Lower lobe of right lung (tissue), 2 donors: ENCODE results near the gene LIN28B. TPM values are rescaled to one million over a fixed set of nuclear protein-coding genes. Genes with fewer than 3 reads are reported as not detected.

Source experiments
- ATAC-seq, 2 donors: fragments of 200-7000 bp; cut with Tn5 transposase; one replicate each; pipeline ENCODE4 v1.9.1; 2020 to 2022; ENCODE audit warnings: mild to moderate bottlenecking in 2 of 2, moderate library complexity in 2 of 2
- DNase-seq: peaks from one replicate; pipeline ENCODE4 v3.0.0-alpha.2; 2020
- H3K27ac ChIP-seq: fragments of 200-600 bp; one replicate; pipeline ENCODE4 v1.8.0; 2022
- H3K27me3 ChIP-seq: fragments of 200-600 bp; one replicate; pipeline ENCODE4 v1.8.0; 2022; ENCODE audit warnings: low read depth
- H3K36me3 ChIP-seq: fragments of 200-600 bp; one replicate; pipeline ENCODE4 v1.8.0; 2022; ENCODE audit warnings: mild to moderate bottlenecking
- H3K4me1 ChIP-seq: fragments of 200-600 bp; one replicate; pipeline ENCODE4 v1.8.0; 2022
- H3K4me3 ChIP-seq: fragments of 200-600 bp; one replicate; pipeline ENCODE4 v1.8.0; 2022; ENCODE audit warnings: mild to moderate bottlenecking
- H3K9me3 ChIP-seq: fragments of 200-600 bp; one replicate; pipeline ENCODE4 v1.8.0; 2022
- CTCF ChIP-seq: fragments of 200-600 bp; IDR thresholded peaks from one replicate; pipeline ENCODE4 v1.8.0; 2022; ENCODE audit warnings: antibody characterized with exemption, mild to moderate bottlenecking
- intact Hi-C: fragments of 100-400 bp; cut with DNase I; formaldehyde crosslinking; loops from one replicate; pipeline ENCODE4 v1.11.0; 2022
- total RNA-seq: library from RNA; stranded (reverse); fragmentation: NEBNext Ultra II Directional; extraction: Animal tissue kit (Norgen Biotek cat#: 25700); gene quantifications from one replicate; pipeline ENCODE4 v1.2.1, GENCODE V29; 2021
- donor health status: DM: no; HTN: yes; CAD: no; lungs with severe emphysema.

LIN28B gene
- total RNA-seq, 1 donor from 2014 or later, result not detected

DNA sequence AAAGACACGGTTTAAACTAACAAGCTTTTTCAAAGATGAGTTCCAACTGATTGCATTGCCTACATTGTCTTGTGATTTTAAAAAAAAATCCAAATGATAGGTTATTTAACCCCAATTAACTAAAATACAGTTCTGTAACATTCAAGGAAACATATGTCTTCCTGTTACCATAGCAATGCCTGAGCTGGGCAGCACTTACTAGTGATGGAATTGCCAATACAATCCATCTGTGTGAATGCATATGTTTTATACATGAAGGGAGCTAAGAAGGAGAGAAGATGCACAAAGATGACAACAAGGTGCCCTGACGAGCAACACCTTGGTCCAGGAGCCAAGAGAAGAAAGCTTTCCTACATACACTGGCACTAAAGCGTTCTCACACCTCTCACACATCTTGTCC is 154.2 kb downstream of the LIN28B start:
- H3K4me1 ChIP-seq, result no peaks in the 10 kb centered on the region

DNA sequence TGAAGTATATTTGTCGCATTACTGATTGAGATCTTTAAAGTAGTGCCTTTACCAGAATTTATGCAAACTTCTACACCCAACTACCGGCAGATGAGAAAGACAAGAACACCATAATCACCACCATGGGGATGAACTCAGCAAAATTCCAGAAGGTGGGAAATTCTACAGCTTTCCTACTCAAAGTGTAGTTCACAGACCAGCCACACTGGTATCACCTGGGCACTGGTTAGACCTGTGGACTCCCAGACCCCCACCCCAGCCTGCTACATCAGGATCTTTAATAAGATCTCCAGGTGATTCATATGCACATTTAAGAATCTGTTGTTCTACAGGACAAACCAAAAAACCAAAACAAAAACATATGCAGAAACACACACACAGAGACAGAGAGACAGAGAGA is 155.0 kb downstream of the LIN28B start:
- Histone ChIP-seq H3K4me3 (no peak overlapping the region), H3K9me3 (no peaks in the 10 kb centered on the region), H3K27ac (no peak overlapping the region), H3K4me1 (no peaks in the 10 kb centered on the region), H3K27me3 (no peaks in the 10 kb centered on the region), H3K36me3 (no peaks in the 10 kb centered on the region)
- no peak for DNase-seq
- intact Hi-C loops, result no loop called here
- ATAC-seq, result no peak
- no peak for TF ChIP-seq CTCF

More for the DNA sequence above, 154.2 kb downstream of the LIN28B start:
- TF ChIP-seq CTCF, result no peak
- intact Hi-C loops, result no loop called here
- no peak overlapping the region for H3K27ac ChIP-seq
- H3K36me3 ChIP-seq, result no peaks in the 10 kb centered on the region
- no peak for DNase-seq
- H3K9me3 ChIP-seq, result no peaks in the 10 kb centered on the region
- no peak overlapping the region for H3K4me3 ChIP-seq
- H3K27me3 ChIP-seq, result no peaks in the 10 kb centered on the region
- no peak for ATAC-seq

DNA sequence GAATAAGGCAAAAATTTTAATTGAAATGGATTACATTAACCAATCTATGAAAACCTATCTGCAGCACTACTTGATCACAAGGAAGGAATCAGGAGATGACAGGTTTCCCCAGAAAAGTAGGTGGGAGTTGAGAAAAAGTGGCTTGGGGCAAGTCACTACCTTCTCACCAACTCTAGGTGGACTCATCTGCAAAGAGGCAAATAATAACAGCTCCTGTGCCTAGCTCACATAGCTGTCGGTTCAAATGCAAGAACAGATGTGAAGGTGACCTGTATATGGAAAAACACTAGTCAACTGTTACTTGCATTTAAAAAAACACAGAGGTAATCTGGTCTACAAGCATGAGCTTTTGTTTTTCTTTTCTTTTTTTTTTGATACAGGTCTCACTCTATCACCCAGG is 155.7 kb downstream of the LIN28B start:
- intact Hi-C loops, result no loop called here

DNA sequence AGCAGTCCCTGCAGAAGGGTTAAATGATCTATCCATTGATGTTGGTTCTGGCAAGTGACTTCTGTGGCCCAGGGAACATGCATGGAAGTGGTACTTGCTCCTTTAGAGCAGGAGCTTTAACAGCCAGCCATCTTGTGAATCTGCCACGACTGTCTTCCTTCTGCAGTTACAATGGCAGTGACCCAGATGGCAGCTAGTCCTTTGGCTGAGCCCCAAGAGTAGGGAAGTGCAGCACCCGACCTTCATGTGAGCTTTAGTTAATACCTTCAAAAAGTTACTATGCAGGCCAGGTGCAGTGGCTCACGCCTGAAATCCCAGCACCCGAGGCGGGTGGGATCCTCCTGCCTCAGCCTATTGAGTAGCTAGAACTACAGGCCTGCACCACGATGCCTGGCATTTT is 156.5 kb downstream of the LIN28B start:
- Histone ChIP-seq H3K9me3 (no peaks in the 10 kb centered on the region), H3K4me1 (no peaks in the 10 kb centered on the region), H3K27ac (no peak overlapping the region), H3K4me3 (no peak overlapping the region), H3K27me3 (no peaks in the 10 kb centered on the region), H3K36me3 (no peaks in the 10 kb centered on the region)
- DNase-seq, result no peak
- ATAC-seq, result no peak
- TF ChIP-seq CTCF, result no peak
- intact Hi-C loops, result no loop called here

More for the DNA sequence above, 155.7 kb downstream of the LIN28B start:
- ATAC-seq (no peak), DNase-seq (no peak)
- H3K4me3 ChIP-seq, result no peak overlapping the region
- H3K27ac ChIP-seq, result no peak overlapping the region
- no peaks in the 10 kb centered on the region for H3K4me1 ChIP-seq
- H3K36me3 ChIP-seq, result no peaks in the 10 kb centered on the region
- H3K9me3 ChIP-seq, result no peaks in the 10 kb centered on the region
- no peaks in the 10 kb centered on the region for H3K27me3 ChIP-seq
- no peak for TF ChIP-seq CTCF

DNA sequence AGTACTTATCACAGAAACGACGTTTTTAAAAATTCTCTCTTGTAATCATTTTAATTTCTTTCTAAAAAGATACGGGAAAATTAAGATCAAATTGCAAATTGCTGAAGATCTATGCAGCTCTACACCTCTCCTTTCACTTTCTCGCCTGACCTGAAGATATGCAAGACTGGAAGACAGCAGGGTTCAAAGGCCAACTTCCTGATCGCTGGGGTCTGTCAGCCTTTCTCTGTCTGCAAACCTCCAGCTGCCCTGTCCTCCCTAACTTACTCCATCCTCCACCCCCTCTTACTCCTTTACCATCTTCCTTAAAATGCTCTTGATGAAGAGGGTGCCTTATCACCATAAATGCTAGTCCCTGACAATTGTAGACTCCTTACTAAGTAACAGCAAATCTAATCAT is 159.2 kb downstream of the LIN28B start:
- intact Hi-C loops, result no loop called here

More for the DNA sequence above, 159.2 kb downstream of the LIN28B start:
- no peak for TF ChIP-seq CTCF
- H3K4me3 ChIP-seq, result no peak overlapping the region
- no peaks in the 10 kb centered on the region for H3K4me1 ChIP-seq
- ATAC-seq (no peak), DNase-seq (no peak)
- H3K27ac ChIP-seq, result no peak overlapping the region
- H3K36me3 ChIP-seq, result no peaks in the 10 kb centered on the region
- no peaks in the 10 kb centered on the region for H3K27me3 ChIP-seq
- H3K9me3 ChIP-seq, result no peaks in the 10 kb centered on the region
